ENCODE measurements around the gene SNRNP70. TPM values are rescaled to one million over a fixed set of nuclear protein-coding genes. Genes with fewer than 3 reads are reported as not detected.
"Not testable (repeated sequence)": the region's sequence is repeated elsewhere in the genome, so short reads cannot be mapped to it uniquely, and the experiment has no call there.

Gene SNRNP70
- total RNA-seq, 1 donor from 2014 or later, result 139 TPM

DNA sequence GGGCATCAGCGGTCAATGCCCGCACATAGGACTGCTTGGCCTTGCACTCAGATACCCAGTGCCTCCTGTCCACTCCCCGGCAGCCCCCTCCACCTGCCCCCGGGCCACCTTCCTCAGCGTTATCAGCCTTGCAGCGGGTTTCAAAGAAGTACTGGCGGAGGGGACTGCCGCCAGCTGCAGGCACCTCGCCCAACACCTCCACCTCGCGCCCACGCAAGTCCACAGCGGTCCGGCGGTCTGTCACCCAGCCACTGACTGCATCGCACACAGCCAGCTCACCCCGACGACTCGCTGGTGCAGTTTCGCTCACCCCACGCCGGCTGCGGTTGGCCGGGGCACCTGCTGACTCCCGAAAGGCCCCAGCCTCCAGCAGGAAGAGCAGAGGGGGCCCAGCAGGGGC lies 23.8 kb upstream of the SNRNP70 start:
- DNase-seq (no peak), ATAC-seq (no peak)
- intact Hi-C loops (cut with micrococcal nuclease), result no loop called here

DNA sequence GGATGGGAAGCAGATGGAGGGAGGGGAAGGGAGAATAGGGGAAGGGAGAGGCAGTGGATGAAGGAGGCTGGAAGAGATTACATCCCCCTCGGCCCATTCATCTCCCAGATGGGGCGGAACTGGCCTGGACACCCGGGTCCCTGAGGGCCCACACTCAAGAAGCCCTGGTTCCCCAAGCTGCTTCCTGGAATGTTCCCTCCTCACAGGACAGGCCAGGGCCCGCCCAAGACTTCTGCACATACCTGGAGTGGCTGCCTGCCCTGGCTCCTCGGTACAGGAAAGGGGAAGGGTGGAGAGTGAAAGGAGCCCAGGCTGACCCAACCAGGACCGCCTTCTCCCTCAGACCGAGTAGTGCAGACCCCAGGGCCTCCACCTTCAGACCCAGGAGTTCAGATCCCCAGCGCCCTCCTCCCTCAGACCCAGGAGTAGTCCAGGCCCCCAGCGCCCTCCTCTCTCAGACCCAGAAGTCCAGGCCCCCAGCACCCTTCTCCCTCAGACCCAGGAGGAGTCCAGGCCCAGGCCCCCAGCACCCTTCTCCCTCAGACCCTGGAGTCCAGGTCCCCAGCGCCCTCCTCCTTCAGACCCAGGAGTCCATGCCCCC lies 21.1 kb upstream of the SNRNP70 start:
- ATAC-seq, result no peak
- intact Hi-C loops (cut with micrococcal nuclease), result no loop called here
- no peak for DNase-seq

DNA sequence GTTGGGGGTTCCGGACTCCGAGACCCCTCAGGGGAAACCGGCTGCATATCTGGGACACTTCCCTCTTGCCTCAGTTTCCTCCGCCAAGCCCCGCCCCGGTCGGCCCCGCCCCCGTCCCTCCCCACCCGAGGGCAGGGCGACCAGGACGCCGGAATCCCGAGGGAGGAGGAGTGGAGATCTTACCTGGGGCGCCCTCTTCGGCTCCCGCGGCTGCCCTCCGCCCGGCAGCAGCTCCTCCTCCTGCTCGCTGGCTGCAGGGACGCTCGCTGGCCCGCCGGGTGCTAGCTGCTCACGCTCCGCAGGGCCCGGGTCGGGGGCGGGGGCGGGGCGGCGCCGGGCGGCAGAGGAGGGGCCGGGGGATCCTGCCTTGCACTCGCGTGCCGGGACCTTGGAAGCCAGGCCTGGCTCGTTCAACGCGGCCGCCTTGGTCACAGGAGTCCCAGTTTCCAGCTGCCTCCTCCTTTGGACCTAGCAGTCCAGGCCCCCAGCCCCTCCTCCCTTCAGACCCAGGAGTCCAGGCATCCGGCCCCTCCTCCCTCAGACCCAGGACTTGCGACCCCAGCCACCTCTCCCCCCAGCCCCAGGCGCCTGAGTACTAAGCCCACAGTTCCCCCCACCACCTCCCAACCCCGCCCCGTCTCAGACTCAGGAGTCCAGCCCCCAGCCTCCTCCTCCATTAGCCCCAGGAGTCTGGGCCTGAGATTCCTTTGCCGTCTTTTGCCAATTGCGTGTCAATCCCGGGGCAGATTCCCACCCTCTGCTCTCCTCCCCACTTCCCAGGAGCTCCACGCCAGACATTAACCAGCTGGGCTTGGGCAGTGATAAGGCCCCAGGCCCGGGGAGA lies 20.3 kb upstream of the SNRNP70 start, which contains the start of gene NTF4:
Gene NTF4 (minus strand): TSS at position 51 of the 844 bp plus-strand sequence. CDS start 2,821 bp downstream, outside the sequence.
- peak; percentile 71 for ATAC-seq
- peak; percentile 44 for DNase-seq
- intact Hi-C loops (cut with micrococcal nuclease), result no loop called here

DNA sequence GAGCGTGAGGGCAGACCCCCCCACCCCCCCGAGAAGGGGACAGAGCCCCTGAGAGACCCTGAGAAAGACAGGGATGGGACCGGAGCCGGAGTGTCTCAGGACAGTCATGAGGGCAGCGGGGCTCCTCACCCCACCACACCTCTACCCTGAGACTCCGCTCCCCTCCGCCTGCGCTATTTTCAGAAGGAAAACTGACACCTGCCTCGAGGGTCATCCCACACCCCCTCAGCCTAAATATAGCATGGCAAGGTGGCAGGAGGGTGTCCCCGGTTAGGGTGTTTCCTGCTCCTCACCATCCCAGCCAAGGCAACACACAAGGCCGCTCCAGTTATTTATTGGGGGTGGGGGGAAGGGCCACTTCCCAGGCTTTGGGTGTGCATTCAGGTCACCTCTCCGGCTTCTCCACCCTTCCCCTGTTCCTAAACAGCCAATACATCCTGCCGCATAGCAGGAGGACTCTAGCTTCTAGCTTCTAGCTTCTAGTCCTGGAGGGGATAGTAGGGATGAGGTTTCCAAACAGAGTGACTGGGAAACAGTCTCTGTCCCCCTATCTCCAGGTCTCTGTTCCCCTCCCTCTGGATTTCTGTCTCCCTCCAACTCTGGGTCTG lies 19.2 kb upstream of the SNRNP70 start:
- intact Hi-C loops (cut with micrococcal nuclease), result no loop called here
- DNase-seq, result no peak
- no peak for ATAC-seq

DNA sequence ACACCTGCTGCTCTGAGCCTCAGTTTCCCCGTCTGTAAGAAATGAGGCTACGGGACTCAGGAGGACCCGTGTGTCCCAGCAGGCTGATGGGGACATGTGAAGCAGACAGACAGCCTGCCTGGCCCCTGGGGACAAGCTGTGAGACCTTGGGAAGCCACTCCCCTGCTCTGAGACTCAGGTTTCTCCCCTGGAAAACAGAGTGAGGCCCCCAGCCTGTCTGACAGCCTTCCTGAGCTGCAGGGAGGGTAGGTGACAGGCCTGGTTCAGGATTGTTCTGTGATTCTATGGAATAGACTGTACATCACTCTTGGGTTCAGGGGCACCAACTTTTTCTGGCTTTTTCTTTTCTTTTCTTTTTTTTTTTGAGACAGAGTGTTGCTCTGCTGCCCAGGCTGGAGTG lies 17.7 kb upstream of the SNRNP70 start:
- ATAC-seq, result no peak
- DNase-seq, result no peak
- intact Hi-C loops (cut with micrococcal nuclease), result no loop called here

DNA sequence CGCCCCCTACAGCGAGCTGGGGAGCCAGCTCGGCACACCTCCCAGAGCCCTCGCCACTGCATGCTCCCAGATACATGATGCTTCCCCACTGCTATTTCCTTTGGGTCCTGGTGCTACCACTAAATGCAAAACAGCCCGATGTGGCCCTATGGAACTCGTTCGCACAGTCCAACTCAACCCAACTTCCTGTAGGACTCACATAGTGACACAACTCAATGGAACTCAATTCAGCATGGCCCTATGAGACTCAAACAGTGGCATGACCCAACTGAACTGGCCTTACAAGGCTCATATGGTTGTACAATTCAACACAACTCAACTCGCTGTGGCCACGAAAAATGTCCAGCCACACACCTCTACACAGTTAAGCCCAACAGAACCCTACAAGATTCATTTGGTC lies 16.2 kb upstream of the SNRNP70 start:
- intact Hi-C loops (cut with micrococcal nuclease), result no loop called here
- ATAC-seq, result no peak
- no peak for DNase-seq

DNA sequence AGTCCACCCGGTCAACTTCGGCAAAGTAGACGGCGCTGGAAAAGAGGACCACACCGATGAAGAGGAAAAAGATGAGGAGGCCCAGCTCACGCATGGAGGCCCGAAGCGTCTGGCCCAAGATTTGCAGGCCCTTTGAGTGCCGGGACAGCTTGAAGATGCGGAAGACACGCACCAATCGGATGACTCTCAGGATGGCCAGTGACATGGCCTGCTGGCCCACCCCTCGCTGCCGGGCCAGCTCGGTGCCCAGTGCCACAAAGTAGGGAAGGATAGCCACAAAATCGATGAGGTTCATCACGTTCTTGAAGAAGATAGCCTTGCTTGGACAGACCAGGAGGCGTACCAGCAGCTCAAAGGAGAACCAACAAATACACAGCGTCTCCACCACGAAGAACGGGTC lies 14.8 kb upstream of the SNRNP70 start:
- DNase-seq, result no peak
- ATAC-seq, result no peak
- intact Hi-C loops (cut with micrococcal nuclease), result no loop called here

DNA sequence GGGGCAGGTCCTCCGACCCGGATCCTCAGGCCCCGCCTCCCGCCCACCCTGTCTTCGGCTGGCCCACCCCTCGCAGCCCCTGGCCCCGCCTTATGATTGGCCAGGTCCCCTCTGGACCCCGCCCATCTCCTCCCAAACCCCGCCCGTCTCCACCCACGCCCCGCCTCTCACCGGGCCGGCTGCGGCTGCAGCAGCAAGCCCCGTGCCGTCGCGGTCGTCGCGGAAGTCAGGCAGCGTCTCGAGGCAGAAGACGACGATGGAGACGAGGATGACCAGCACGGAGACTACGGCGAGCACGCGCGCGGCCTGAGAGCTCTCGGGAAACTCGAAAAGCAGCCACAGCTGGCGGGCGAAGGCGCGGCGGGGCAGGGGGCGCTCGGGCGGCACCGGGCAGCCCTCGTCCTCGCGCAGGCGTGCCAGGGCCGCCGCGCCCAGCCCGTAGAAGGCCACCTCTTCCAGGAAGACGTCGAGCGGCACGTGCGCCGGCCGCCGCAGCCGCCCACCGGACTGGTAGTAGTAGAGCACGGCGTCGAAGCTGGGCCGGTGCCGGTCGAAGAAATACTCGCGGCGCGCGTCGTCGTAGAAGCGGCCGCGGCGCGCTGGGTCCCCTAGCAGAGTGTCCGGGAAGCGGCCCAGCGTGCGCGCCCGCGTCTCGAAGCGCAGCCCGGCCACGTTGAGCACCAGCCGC lies 13.2 kb upstream of the SNRNP70 start:
- intact Hi-C loops (cut with micrococcal nuclease), result no loop called here
- no peak for DNase-seq
- no peak for ATAC-seq

DNA sequence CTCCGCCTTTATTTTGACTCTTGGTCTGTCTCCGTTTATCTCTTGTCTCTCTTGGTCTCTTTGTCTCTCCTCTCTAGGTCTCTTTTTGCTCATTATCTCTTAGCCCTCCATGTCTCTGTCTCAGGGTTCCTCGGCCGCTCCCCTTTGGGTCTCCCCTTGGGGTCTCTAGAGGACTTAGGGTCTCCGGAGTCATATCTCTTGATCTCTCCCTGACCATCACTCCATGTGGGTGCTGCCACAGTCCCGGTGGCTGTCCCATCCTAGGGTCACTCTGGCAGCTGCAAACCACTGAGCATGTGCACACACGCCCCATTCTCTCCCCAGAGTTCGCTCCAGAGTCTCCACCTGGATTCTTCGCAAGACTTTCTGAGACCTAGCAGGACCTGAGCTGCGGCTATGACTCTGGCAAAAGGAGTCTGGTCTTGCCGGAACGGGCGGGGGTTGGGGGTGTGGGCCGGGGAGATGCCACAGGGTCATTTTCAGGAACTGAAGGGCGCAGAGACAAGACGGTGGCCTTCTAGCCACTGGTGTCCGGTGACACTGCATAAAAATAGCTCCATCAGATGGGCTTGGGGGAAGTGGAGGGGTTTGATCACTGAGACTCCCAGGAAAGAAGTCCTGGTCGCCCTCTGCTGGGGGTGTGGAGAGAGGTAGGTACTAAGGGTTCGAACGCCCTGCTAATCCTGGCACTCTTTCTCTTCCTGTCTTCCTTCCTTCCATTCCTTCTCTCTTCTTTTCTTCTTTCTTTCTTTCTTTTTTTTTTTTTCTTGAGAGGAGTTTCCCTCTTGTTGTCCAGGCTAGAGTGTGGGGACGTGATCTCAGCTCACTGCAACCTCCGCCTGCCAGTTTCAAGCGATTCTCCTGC lies 11.5 kb upstream of the SNRNP70 start:
- no peak for DNase-seq
- intact Hi-C loops (cut with micrococcal nuclease), result no loop called here
- peak; percentile 64 for ATAC-seq

DNA sequence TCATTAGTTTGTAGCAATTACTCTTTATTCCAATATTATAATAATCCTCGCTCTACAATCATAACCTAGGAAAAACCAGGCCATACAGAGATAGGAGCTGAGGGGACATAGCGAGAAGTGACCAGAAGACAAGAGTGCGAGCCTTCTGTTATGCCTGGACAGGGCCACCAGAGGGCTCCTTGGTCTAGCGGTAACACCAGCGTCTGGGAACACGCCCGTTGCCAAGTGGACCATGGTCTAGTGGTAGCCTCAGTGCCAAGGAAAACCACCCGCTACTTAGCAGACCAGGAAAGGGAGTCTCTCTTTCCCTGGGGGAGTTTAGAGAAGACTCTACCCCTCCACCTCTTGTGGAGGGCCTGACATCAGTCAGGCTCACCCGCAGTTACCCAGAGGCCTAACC lies 10.4 kb upstream of the SNRNP70 start:
- ATAC-seq, result peak; percentile 60
- peak; percentile 82 for DNase-seq
- intact Hi-C loops (cut with micrococcal nuclease), result not testable (repeated sequence)

DNA sequence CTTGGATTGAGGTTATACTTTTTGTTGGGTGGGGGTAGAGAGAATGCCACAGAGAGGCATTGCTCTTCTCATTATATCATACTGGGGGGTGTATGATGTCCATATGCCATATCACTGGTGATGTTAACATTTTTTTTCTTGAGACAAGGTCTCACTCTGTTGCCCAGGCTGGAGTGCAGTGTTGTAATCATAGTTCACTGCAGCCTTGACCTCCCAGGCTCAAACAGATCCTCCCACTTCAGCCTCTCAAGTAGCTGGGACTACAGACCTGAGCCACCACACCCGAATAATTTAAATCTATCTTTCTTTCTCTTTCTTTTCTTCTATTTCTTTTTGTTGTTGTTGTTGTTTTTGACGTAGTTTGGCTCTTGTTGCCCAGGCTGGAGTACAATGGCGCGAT lies 4.9 kb upstream of the SNRNP70 start:
- DNase-seq (no peak), ATAC-seq (no peak)
- intact Hi-C loops (cut with micrococcal nuclease), result no loop called here

DNA sequence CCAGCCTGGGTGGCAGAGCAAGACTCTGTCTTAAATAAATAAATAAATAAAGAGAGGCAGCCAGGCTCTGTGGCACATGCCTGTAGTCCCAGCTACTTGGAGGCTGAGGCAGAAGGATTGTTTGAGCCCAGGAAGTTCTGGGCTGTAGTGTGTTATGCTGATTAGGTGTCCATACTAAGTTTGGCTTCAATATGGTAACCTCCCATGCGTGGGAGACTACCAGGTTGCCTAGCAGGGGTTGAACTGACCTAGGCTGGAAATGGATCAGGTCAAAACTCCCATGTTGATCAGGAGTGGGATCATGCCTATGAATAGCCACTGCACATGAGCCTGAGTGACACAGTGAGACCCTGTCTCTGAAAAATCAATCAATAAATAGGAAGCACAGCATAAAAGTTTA lies 4.0 kb upstream of the SNRNP70 start:
- DNase-seq (no peak), ATAC-seq (no peak)
- intact Hi-C loops (cut with micrococcal nuclease), result no loop called here

DNA sequence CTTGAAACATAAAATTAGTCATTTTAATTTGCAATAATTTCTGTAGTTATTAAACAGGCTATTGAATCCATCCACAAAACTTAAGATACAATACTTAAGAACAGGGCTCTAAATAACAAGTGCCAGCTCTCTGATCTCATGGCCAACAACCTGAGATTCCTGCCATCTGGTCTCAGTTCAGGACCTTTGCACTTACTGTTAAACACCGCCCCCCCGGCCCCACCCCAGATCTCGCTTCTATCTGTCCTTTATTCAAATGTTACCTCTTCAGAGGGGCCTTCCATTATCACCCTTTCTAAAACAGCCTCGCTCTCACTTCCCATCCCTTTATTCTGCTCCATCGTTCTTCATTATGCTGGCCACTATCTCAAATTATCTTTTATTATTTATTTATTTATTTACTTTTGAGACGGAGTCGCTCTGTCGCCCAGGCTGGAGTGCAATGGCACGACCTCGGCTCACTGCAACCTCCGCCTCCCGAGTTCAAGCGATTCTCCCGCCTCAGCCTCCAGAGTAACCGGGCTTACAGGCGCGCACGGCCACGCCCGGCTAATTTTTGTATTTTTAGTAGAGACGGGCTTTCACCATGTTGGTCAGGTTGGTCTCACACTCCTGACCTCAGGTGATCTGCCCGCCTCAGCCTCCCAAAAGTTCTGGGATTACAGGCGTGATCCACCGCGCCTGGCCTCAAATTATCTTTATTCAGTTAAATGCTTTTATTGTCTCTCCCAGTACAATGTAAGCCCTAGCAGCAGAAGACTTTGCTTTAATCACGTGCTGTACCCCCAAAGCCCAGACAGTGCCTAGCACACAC lies 838 bp upstream of the SNRNP70 start:
- DNase-seq (no peak), ATAC-seq (no peak)
- intact Hi-C loops (cut with micrococcal nuclease), result no loop called here

DNA sequence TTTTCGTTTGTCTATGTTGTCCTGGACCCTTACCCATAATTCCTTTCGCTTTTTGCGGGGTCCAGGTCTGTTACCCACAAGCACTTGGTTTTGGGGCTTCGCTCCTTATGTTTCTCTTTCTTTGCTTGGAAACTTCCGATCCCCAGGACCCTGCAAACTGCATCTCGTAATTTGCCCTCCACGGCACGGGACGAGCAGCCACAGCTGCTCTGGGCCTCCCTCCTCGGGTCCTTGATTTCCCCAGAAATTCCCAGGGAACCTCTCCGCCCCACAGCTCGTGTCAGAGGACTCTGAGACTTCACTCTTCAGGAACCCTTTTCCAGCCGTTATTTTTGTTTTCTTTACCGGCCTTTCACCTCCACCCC lies 599 bp downstream of the SNRNP70 start:
- intact Hi-C loops (cut with micrococcal nuclease), result no loop called here
- DNase-seq, result no peak
- ATAC-seq, result no peak

DNA sequence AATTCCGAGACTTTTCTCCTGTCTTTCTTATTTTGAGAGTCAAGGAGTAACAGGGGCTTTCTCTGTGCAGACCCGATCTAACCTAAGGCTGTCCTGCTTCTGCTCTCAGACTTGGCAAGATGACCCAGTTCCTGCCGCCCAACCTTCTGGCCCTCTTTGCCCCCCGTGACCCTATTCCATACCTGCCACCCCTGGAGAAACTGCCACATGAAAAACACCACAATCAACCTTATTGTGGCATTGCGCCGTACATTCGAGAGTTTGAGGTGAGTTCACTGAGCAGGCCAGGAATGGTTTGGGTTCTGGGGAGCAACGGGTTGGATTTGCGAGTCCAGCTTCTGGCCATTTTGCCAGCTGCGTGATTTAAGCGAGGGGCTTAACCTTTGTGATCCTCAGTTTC lies 1.0 kb downstream of the SNRNP70 start:
- ATAC-seq (no peak), DNase-seq (no peak)
- intact Hi-C loops (cut with micrococcal nuclease), result no loop called here

DNA sequence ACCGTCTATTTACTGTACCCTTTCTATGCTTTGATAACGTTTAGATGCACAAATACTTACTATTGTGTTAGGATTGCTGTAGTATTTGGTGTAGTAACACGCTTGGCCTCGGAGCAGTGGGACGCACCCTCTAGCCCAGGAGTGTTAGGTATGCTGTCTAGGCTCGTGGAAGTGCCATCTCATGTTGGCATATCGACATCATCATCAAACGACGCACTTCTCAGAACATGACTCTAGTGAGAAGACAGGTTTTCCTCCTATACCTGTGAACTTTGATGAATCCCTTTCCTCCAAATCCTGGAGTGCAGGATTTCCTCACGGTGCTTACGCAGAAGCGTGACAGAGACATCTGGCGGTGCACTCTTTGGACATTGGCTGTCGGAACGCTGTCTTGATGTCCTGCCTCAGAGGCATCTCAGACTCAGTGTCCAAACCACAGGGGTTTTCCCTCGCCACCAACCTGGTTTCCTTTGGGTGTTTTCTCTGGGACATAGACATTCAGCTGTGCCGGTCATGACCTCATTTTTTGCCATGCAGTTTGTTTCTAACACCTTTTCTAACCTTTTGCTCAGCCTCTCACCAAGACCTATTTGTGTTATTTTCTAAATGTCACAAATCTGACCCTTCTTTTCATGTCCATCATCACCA lies 6.3 kb downstream of the SNRNP70 start:
- no peak for DNase-seq
- intact Hi-C loops (cut with micrococcal nuclease), result loop anchor here (10.0 kb wide), 1 partner anchor 53 kb away; no protein-coding TSS in a partner anchor

DNA sequence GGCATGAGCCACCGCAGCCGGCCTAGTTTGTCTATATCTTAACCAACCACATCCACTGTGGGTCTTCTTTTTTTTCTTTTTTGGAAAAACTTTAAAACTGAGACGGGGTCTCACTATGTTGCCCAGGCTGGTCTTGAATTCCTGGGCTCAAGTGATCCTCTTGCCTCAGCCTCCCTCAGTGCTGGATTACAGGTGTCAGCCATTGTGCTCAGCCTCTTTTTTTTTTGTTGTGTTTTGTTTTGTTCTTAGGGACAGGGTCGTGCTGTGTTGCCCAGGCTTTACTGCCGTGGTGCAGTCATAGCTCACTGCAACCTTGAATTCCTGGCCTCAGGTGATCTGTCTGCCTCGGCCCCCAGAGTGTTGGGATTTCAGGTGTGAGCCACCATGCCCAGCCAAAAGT lies 7.4 kb downstream of the SNRNP70 start:
- intact Hi-C loops (cut with micrococcal nuclease), result loop anchor here (10.0 kb wide), 1 partner anchor 52 kb away; no protein-coding TSS in a partner anchor
- ATAC-seq, result no peak
- no peak for DNase-seq

More for the DNA sequence above, 6.3 kb downstream of the SNRNP70 start:
- no peak for ATAC-seq
